ENCODE data around the gene VCAN.

DNA sequence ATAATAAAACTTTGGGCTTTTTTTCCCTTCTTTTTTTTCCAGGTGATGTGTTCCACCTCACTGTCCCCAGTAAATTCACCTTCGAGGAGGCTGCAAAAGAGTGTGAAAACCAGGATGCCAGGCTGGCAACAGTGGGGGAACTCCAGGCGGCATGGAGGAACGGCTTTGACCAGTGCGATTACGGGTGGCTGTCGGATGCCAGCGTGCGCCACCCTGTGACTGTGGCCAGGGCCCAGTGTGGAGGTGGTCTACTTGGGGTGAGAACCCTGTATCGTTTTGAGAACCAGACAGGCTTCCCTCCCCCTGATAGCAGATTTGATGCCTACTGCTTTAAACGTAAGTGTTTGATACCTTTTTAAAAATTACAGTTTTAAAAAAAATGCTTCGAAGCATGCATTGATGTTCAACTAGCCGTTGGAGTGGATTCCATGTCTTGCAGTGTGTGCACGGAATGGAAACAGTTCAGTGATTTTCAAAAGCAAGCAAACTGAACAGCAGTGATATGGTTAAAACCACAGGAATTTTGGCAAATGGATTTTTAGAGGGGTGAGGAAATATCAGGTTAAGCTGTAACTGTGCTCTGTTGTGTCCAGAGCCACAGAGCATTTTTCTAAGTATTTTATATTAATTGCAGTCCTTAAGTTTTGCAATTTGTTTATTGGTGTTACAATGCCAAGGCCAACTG is 40.7 kb downstream of the VCAN start:
- no peak for TF ChIP-seq CTCF (IDR thresholded peaks at IDR 0.05; ENCODE audit: insufficient read depth, low read depth, low read length)
- TF ChIP-seq EZH2 (IDR thresholded peaks at IDR 0.05; ENCODE audit: insufficient read depth, low read length): no peak

All from astrocyte (in vitro differentiated cells and primary cell).